Mucosa of rectum (tissue), 2 donors: ENCODE data around the gene ZNF609.

Experiments
- H3K27ac ChIP-seq, 2 donors: one replicate each; pipeline ENCODE4 v1.7.0; 2013; ENCODE audit warnings: inconsistent platforms in 2 of 2, low read depth in 2 of 2, low read length in 2 of 2
- H3K27me3 ChIP-seq, 2 donors: one replicate each; pipeline ENCODE4 v1.7.0; 2013; ENCODE audit warnings: low read length in 2 of 2; ENCODE audit not compliant: control insufficient read depth in 2 of 2, insufficient read depth in 2 of 2
- H3K36me3 ChIP-seq, 2 donors: one replicate each; pipeline ENCODE4 v1.7.0; 2013; ENCODE audit warnings: low read length in 2 of 2; ENCODE audit not compliant: control insufficient read depth in 2 of 2, insufficient read depth in 2 of 2
- H3K4me1 ChIP-seq, 2 donors: one replicate each; pipeline ENCODE4 v1.7.0; 2013; ENCODE audit warnings: low read length in 2 of 2, mild to moderate bottlenecking in 1 of 2; ENCODE audit not compliant: control insufficient read depth in 2 of 2, insufficient read depth in 2 of 2
- H3K4me3 ChIP-seq, 2 donors: one replicate each; pipeline ENCODE4 v1.7.0; 2013; ENCODE audit warnings: low read length in 2 of 2
- H3K9ac ChIP-seq, 2 donors: one replicate each; pipeline ENCODE4 v1.7.0; 2013; ENCODE audit warnings: low read length in 2 of 2, low read depth in 1 of 2, mild to moderate bottlenecking in 1 of 2
- H3K9me3 ChIP-seq, 2 donors: one replicate each; pipeline ENCODE4 v1.7.0; 2013; ENCODE audit warnings: low read length in 2 of 2; ENCODE audit not compliant: control insufficient read depth in 2 of 2
- donor health status: healthy.
- donor health status: Normal muscosa, but diverticular disease.

Gene ZNF609

DNA sequence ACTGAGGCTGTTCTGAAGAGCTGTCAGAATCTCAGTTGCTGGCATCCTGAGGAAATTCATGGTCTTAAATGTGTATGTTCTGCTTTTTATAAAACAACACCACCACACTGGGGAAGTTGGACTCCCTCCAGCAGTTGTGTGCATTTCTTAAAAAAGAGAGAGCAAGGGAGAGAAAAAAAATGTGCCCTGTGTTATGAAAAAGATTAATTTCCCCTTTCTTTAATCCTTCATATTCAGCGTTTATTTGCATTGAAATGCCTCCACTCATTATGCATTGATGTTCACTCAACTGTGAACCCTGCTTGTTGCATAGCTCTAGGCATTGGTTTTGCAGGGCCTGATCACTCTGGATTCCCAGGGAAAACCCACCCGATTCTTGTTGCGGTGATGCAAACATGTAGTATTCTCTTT, 4.4 kb upstream of the ZNF609 start:
- no peak overlapping the region for H3K4me3 ChIP-seq
- no peak overlapping the region for H3K9ac ChIP-seq
- H3K27me3 ChIP-seq = no peaks in the 10 kb centered on the region
- peaks cover 0 to 8% of the 10 kb centered on the region in 2 donors for H3K36me3 ChIP-seq
- peak overlapping the region in 1 of 2 donors; percentile 9 for H3K27ac ChIP-seq
- peaks cover 3 to 9% of the 10 kb centered on the region in 2 donors for H3K4me1 ChIP-seq
- no peaks in the 10 kb centered on the region for H3K9me3 ChIP-seq

DNA sequence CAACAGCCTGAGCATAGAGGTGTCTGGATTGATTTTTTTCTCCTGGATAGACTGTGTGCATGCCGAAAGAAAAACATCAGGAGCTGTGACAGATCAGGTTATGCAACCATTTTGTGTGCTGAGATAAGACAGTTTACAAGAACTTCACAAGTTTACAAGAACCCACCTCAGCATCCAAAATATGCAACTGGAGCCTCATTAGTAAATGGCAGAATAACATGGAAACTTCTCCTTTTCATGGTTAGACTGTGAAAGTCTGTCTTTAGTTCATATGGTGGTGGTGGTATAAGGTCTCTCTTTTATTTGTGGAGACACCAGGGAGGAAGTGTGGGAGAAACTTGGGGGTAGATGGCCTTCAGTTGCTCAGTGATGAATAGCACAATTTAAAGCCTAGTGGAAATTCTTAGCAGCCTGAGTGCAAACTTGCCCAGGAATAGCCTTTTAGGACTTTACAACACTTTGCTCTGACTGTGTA, 3.7 kb upstream of the ZNF609 start:
- Histone ChIP-seq H3K4me1 (peaks cover 3 to 14% of the 10 kb centered on the region in 2 donors), H3K9ac (no peak overlapping the region), H3K27ac (peak overlapping the region in 1 of 2 donors; percentile 9), H3K27me3 (no peaks in the 10 kb centered on the region), H3K9me3 (no peaks in the 10 kb centered on the region), H3K36me3 (peaks cover 0 to 8% of the 10 kb centered on the region in 2 donors), H3K4me3 (no peak overlapping the region)

DNA sequence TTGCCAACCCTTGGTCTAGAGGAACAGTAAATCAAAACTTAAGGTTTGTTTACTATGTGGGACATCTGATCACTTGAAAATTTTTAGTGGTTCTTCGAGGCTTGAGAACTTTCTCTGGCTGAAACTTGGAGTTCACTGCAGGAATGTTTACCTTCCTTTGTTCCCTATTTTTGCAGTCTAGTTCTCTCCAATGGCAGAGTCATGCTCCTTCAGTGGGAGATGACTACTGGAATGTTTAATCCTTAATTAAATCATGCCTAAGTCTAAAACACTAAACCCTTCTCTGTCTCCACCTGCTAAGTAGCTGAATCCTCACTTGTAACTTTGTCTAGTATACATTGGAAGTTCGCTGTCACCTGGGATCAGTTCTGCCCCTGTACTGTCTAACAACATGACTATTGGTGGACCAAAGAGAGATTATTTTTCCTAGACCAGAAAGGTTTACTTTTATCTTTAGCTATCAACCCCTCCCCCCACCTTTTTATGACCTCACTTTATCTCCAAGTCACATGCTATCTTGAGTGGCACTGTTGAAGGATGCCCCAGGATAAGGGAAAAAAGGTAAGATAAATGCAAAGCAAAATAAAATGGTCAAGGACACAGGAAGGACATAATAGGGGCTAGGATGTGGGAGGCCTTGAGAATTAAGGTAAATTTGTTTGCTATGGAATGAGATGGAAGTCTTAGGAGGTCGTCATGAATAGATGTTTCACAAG, 1.2 kb upstream of the ZNF609 start:
- H3K27ac ChIP-seq = no peak overlapping the region
- H3K4me1 ChIP-seq = peaks cover 12 to 20% of the 10 kb centered on the region in 2 donors
- H3K4me3 ChIP-seq = no peak overlapping the region
- H3K9me3 ChIP-seq = no peaks in the 10 kb centered on the region
- H3K27me3 ChIP-seq = no peaks in the 10 kb centered on the region
- H3K9ac ChIP-seq = no peak overlapping the region
- H3K36me3 ChIP-seq = peaks cover 0 to 6% of the 10 kb centered on the region in 2 donors

DNA sequence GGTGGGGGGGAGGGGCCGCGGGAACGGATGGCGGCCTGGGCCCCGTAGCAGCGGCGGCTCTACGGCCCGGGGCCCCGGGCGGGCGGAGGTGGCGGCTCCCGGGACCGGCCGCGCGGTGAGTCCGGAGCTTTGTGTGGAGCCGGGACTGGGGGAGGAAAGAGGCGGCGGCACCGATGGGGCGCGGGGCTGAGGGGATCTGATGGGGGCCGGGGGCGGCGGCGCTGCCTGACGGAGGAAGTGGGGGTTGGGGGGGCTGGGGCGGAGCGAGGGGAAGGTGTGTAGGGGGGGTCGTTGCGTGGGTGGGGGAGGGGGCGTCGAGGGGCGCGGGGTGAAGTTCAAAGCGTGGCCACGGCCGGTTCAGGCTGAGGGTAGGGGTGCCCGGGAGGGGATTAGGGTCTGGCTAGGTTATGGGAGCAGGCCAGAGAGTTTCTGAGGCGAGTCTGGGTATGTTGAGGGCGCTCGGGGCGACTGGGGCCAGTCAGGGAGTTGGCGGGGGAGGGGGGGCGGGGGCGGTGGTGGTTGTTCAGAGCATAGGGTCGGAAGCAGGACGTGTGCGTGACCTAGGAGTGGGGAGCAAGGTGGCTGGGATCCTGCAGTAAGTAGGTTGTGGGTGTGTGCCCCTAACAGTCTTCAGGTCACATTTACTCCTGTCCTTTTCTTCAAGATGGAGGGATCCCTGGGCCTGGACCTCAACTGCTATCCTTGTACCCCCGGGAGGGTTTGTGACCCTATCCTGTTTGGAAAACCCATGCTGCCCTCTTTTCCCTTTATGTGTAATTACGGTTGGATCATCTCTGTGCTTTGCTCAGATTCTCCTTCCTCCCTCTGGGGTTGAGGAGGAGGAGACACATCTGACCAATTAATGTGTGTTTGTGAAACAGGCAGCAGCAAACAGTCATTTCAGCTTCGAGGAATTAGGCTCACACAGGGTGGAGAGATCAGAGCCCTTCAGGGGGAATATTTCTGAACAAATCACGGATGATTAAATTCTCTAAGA, 644 bp downstream of the ZNF609 start:
- Histone ChIP-seq H3K4me3 (peak overlapping the region; percentile 78 to 88), H3K9me3 (no peaks in the 10 kb centered on the region), H3K27ac (peak overlapping the region; percentile 59 to 63), H3K36me3 (peaks cover 0 to 2% of the 10 kb centered on the region in 2 donors), H3K27me3 (no peaks in the 10 kb centered on the region), H3K4me1 (peaks cover 12 to 22% of the 10 kb centered on the region in 2 donors), H3K9ac (peak overlapping the region; percentile 46 to 60)

DNA sequence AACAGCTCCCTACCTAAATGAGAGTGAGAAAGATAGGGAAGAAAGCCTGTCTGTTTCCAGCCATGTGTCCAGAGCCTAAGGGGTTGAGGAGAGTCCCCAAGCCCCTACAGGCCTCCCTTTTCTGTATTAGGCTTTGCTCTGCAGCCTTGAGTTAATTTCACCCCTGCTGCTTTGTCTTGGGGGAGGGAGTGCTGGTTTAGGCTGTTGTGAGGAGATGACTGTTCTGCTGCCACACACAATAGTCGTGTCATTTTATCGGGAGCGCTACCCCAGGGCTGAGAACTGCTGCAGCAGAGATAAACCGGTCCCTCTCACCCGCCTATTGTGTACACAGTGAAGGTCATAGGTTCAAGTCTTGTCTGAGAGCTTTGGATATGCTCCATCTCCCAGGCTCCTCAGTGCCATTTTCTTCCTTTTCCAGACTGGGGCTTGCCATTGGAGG, 1.4 kb downstream of the ZNF609 start:
- peaks cover 14 to 22% of the 10 kb centered on the region in 2 donors for H3K4me1 ChIP-seq
- H3K4me3 ChIP-seq = peak overlapping the region; percentile 78 to 88
- no peaks in the 10 kb centered on the region for H3K9me3 ChIP-seq
- H3K9ac ChIP-seq = peak overlapping the region; percentile 44 to 46
- H3K27ac ChIP-seq = peak overlapping the region; percentile 53 to 63
- no peaks in the 10 kb centered on the region for H3K27me3 ChIP-seq
- peaks cover 0 to 2% of the 10 kb centered on the region in 2 donors for H3K36me3 ChIP-seq

DNA sequence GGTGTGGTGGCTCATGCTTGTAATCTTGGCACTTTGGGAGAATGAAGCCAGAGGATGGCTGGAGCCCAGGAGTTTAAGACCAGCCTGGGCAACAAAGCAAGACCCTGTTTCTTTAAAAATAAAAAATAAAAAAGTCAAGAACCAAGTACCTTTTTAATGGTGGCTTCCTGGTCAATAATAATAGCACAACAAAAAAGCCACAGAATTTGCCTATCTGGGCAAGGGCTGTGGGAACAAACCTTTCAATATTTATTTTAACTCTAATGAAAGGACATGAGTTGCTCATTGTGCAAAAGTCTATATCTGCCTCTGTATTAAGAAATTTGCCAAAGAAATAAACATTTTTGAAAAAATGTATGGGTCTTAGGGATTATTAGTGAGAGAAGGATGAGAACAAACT, 2.1 kb downstream of the ZNF609 start:
- no peak overlapping the region for H3K27ac ChIP-seq
- no peaks in the 10 kb centered on the region for H3K36me3 ChIP-seq
- H3K27me3 ChIP-seq = no peaks in the 10 kb centered on the region
- H3K9ac ChIP-seq = no peak overlapping the region
- H3K9me3 ChIP-seq = no peaks in the 10 kb centered on the region
- no peak overlapping the region for H3K4me3 ChIP-seq
- H3K4me1 ChIP-seq = peaks cover 13 to 22% of the 10 kb centered on the region in 2 donors

DNA sequence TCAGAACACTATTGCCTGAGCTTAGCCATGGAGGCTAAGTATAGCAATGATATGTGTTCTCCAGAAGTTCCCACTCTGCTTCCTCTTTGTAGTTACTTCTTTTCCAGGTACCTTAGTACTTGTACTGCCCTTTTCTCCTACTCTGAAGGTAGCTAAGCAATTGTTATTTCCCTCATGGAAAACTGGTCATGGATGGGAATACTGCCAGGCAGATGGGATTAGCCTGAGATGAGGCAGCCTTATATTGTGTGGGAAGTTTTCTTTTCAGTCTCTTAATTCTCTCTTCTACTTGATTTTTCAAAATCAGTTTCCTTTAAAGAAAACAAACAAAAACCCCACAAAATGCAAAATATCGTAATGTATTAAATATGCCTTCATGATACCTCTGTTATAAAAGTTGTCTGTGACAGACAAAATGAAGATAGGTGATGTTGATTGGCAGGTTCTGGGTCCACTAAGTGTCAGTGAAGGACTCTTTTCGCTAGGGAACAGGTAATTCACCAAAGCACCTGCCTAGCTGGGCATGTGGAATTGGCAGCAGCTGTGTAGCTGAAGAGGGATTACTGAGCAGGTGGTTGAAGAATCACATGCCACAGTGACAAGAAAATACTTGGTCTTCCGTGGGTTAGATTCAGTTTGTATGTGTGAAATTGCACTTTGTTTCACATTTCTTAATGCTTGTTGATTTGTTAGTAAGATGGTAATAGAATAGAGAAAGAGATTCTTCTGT, 4.1 kb downstream of the ZNF609 start:
- Histone ChIP-seq H3K9ac (no peak overlapping the region), H3K27ac (no peak overlapping the region), H3K27me3 (no peaks in the 10 kb centered on the region), H3K4me1 (peaks cover 13 to 21% of the 10 kb centered on the region in 2 donors), H3K9me3 (no peaks in the 10 kb centered on the region), H3K4me3 (no peak overlapping the region), H3K36me3 (no peaks in the 10 kb centered on the region)

DNA sequence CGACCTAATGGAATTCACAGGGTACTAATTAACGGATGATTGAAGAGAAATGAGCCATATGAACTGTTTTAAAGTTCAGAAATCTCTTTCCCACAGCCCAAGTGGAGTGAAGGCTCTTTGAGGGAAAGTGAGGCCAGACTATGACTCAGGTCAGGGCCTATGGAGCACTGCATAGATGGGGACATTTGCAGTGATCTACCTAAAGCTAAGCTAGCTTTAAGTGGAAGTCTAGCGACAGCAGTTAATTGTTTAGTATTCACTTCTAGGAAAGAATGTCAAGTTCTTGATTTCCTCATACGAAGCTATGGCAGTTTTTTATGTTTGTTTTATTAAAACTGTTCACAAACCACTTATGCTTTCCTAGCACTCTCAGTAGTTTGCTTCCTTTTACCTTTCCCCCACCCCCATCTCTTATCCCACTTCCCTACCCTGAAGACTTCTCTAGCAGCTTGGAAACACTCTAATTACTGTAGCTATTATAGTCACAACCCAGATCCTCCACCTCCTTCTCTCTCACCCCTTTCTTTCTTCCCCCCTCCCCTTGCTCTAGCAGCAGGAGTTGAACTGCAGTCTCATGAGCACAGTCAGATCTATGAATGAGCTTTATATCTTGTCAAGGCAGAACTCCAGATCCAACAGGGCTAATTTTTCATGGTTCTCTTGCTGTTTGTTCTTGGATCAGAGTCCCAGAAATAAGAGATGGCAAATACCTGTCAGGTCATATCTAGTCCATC, 6.2 kb downstream of the ZNF609 start:
- peaks cover 9 to 13% of the 10 kb centered on the region in 2 donors for H3K4me1 ChIP-seq
- no peak overlapping the region for H3K9ac ChIP-seq

DNA sequence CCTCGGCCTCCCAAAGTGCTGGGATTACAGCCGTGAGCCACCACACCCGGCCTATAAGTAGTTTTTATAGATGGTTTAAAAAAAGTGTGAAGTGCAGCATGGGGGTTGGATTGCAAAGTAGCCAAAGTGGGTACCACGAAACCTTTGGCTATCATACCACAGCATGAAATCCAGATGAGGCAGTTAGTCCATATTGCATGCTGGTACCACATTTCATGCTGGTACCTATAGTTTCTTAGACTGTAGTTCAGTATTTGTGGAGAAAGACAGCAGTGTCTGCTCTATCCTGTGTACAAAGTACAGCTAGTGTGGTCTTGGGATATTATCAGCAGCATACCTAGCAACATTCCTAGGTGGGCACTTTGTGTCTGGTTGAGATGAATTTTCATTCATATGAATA, 11.8 kb downstream of the ZNF609 start:
- Histone ChIP-seq H3K27ac (no peak overlapping the region), H3K36me3 (no peaks in the 10 kb centered on the region), H3K27me3 (no peaks in the 10 kb centered on the region), H3K4me1 (no peaks in the 10 kb centered on the region), H3K9me3 (no peaks in the 10 kb centered on the region), H3K4me3 (no peak overlapping the region), H3K9ac (no peak overlapping the region)

More for the DNA sequence above, 6.2 kb downstream of the ZNF609 start:
- Histone ChIP-seq H3K27me3 (no peaks in the 10 kb centered on the region), H3K27ac (no peak overlapping the region), H3K9me3 (no peaks in the 10 kb centered on the region), H3K4me3 (no peak overlapping the region), H3K36me3 (no peaks in the 10 kb centered on the region)
